HCT116 (cell line): Measurements from ENCODE around the gene CERS4. TPM values are rescaled to one million over a fixed set of nuclear protein-coding genes. Genes with fewer than 3 reads are reported as not detected.

Experiments used
- ATAC-seq: fragments of 200-7000 bp; cut with Tn5 transposase; 2 replicates; pipeline ENCODE4 v1.9.1; 2020; ENCODE audit warnings: mild to moderate bottlenecking, moderate library complexity
- BruUV-seq: library from RNA; stranded (reverse); fragments of 400-500 nt; replicated peaks from 2 replicates; lab custom pipeline; 2021; lab: Mats Ljungman, UMichigan
- CTCF ChIA-PET: fragments of 300-600 bp; sonication (Branson Sonifier 250); formaldehyde crosslinking; loops from one replicate; lab custom pipeline; 2021; ENCODE audit warnings: antibody characterized with exemption; lab: Charles Lee
- POLR2A ChIA-PET: fragments of 300-600, 350-600 bp; sonication (Branson Sonifier 250); formaldehyde crosslinking; loops from one replicate; lab custom pipeline; 2021; ENCODE audit warnings: antibody characterized with exemption; lab: Charles Lee
- RAD21 ChIA-PET, 2 experiments: fragments of 300-600 bp; sonication (Branson Sonifier 250); formaldehyde crosslinking; loops; one replicate each; lab custom pipeline; 2023; ENCODE audit warnings: low total read pairs in 2 of 2; ENCODE audit not compliant: uncharacterized antibody in 2 of 2, unreplicated experiment in 2 of 2, low non-redundant PET in 1 of 2; lab: Charles Lee
- DNase-seq: peaks from one replicate; pipeline ENCODE4 v3.0.0-alpha.2; 2010; ENCODE audit warnings: low read depth, low spot score
- H2AFZ ChIP-seq: fragments of 200-600 bp; shearing (Covaris generic), sonication (generic); 2 replicates; pipeline ENCODE4 v1.6.1; 2017; ENCODE audit warnings: low read depth, mixed run types, mixed read lengths, antibody characterized with exemption, low read length; ENCODE audit not compliant: poor library complexity, severe bottlenecking
- H3K27ac ChIP-seq: 2 replicates; pipeline ENCODE4 v1.5.1; 2012; ENCODE audit warnings: low read depth, low read length
- H3K27me3 ChIP-seq: fragments of 200-600 bp; sonication (generic); 2 replicates; pipeline ENCODE4 v1.6.1; 2016; ENCODE audit warnings: mixed run types, low read length, mixed read lengths; ENCODE audit not compliant: insufficient read depth
- H3K36me3 ChIP-seq, 2 experiments: fragments of 200-500 bp in 1 of 2; fragments of 200-600 bp in 1 of 2; sonication (Bioruptor generic) in 1 of 2; sonication (generic) in 1 of 2; 2 replicates each; pipeline versions ENCODE4 v1.5.1 to v1.6.1; 2014 to 2016; ENCODE audit warnings: low read length in 2 of 2, inconsistent platforms in 1 of 2, mixed read lengths in 1 of 2, mixed run types in 1 of 2; ENCODE audit not compliant: insufficient read depth in 2 of 2, control insufficient read depth in 1 of 2
- H3K4me1 ChIP-seq, 2 experiments: fragments of 200-600 bp in 1 of 2; sonication (generic) in 1 of 2; 2 replicates each; pipeline versions ENCODE4 v1.5.1 to v1.6.1; 2012 to 2017; ENCODE audit warnings: low read length in 2 of 2, inconsistent platforms in 1 of 2, mild to moderate bottlenecking in 1 of 2, mixed read lengths in 1 of 2, mixed run types in 1 of 2, moderate library complexity in 1 of 2; ENCODE audit not compliant: insufficient read depth in 2 of 2, control insufficient read depth in 1 of 2
- H3K4me2 ChIP-seq: fragments of 200-600 bp; sonication (generic); 2 replicates; pipeline ENCODE4 v1.6.1; 2017; ENCODE audit warnings: mixed run types, low read length, mixed read lengths
- H3K4me3 ChIP-seq, 2 experiments: fragments of 200-600 bp in 1 of 2; sonication (generic) in 1 of 2; replicated peaks in 1 of 2; 2 replicates each; pipeline ENCODE4 v1.5.1; 2011 to 2016; ENCODE audit warnings: low read length in 2 of 2, control low read depth in 1 of 2, low read depth in 1 of 2, mild to moderate bottlenecking in 1 of 2, mixed read lengths in 1 of 2, mixed run types in 1 of 2
- H3K79me2 ChIP-seq: fragments of 200-600 bp; sonication (generic); 2 replicates; pipeline ENCODE4 v1.6.1; 2017; ENCODE audit warnings: mild to moderate bottlenecking, mixed run types, low read length, moderate library complexity, mixed read lengths; ENCODE audit not compliant: insufficient read depth
- H3K9ac ChIP-seq: fragments of 200-600 bp; sonication (generic); 2 replicates; pipeline ENCODE4 v1.6.1; 2016; ENCODE audit warnings: low read length, mixed read lengths
- H3K9me2 ChIP-seq: fragments of 200-600 bp; sonication (generic), shearing (Covaris generic); 2 replicates; pipeline ENCODE4 v1.6.1; 2017; ENCODE audit warnings: mixed run types, mild to moderate bottlenecking, moderate library complexity; ENCODE audit not compliant: insufficient read depth
- H3K9me3 ChIP-seq, 2 experiments: fragments of 200-500 bp in 1 of 2; fragments of 200-600 bp in 1 of 2; sonication (Bioruptor generic) in 1 of 2; sonication (generic) in 1 of 2; 2 replicates each; pipeline ENCODE4 v1.6.1; 2014 to 2017; ENCODE audit warnings: low read length in 2 of 2, mixed read lengths in 2 of 2, inconsistent platforms in 1 of 2, low read depth in 1 of 2, mild to moderate bottlenecking in 1 of 2, mixed run types in 1 of 2, moderate library complexity in 1 of 2; ENCODE audit not compliant: control insufficient read depth in 1 of 2, insufficient read depth in 1 of 2
- H4K20me1 ChIP-seq: fragments of 200-600 bp; sonication (generic), shearing (Covaris generic); 2 replicates; pipeline ENCODE4 v1.6.1; 2017; ENCODE audit warnings: mixed run types, mild to moderate bottlenecking, moderate library complexity; ENCODE audit not compliant: insufficient read depth
- CBX3 ChIP-seq: IDR thresholded peaks from 2 replicates; pipeline ENCODE4 v1.6.1; 2012; ENCODE audit warnings: low read depth
- CEBPB ChIP-seq: IDR thresholded peaks from 2 replicates; pipeline ENCODE4 v1.6.1; 2012; ENCODE audit warnings: low read depth
- EGR1 ChIP-seq: IDR thresholded peaks from 2 replicates; pipeline ENCODE4 v1.6.1; 2012; ENCODE audit warnings: low read depth
- EZH2 ChIP-seq: fragments of 200-600 bp; sonication (generic); IDR thresholded peaks from 2 replicates; pipeline ENCODE4 v1.6.1; 2017; ENCODE audit warnings: antibody characterized with exemption, mixed run types
- EZH2phosphoT487 ChIP-seq: fragments of 200-600 bp; IDR thresholded peaks from 2 replicates; pipeline ENCODE4 v1.6.1; 2018; ENCODE audit warnings: antibody characterized with exemption, borderline replicate concordance
- FOSL1 ChIP-seq: IDR thresholded peaks from 2 replicates; pipeline ENCODE4 v1.6.1; 2012; ENCODE audit warnings: low read depth
- JUND ChIP-seq: IDR thresholded peaks from 2 replicates; pipeline ENCODE4 v1.6.1; 2012
- POLR2A ChIP-seq: IDR thresholded peaks from 2 replicates; pipeline ENCODE4 v1.7.0; 2011; ENCODE audit warnings: borderline replicate concordance; ENCODE audit not compliant: insufficient read depth, insufficient read length; ENCODE audit errors: extremely low read depth
- POLR2AphosphoS5 ChIP-seq: IDR thresholded peaks from 2 replicates; pipeline ENCODE4 v1.6.1; 2011; ENCODE audit warnings: mild to moderate bottlenecking, low read depth, low read length, moderate library complexity
- SIN3A ChIP-seq: IDR thresholded peaks from 2 replicates; pipeline ENCODE4 v1.6.1; 2012; ENCODE audit warnings: low read depth
- SP1 ChIP-seq: IDR thresholded peaks from 2 replicates; pipeline ENCODE4 v1.6.1; 2012; ENCODE audit warnings: low read depth
- SRF ChIP-seq: IDR thresholded peaks from 2 replicates; pipeline ENCODE4 v1.6.1; 2012; ENCODE audit warnings: low read depth
- TCF7L2 ChIP-seq: IDR thresholded peaks from 2 replicates; pipeline ENCODE4 v1.7.0; 2011; ENCODE audit warnings: borderline replicate concordance, inconsistent platforms; ENCODE audit not compliant: insufficient read depth, insufficient read length; ENCODE audit errors: extremely low read depth
- YY1 ChIP-seq: IDR thresholded peaks from 2 replicates; pipeline ENCODE4 v1.6.1; 2011; ENCODE audit warnings: low read length, low read depth, moderate library complexity, mild to moderate bottlenecking; ENCODE audit not compliant: insufficient replicate concordance; ENCODE audit errors: extremely low read depth
- ZFX ChIP-seq: fragments of 450-650 bp; IDR thresholded peaks from 2 replicates; pipeline ENCODE4 v1.6.1; 2017
- ZNF274 ChIP-seq: fragments of 200-500 bp; sonication (Bioruptor generic); IDR thresholded peaks from 2 replicates; pipeline ENCODE4 v1.6.1; 2014; ENCODE audit warnings: mild to moderate bottlenecking, low read depth, low read length, inconsistent platforms
- intact Hi-C: fragments of 100-400 bp; cut with micrococcal nuclease; formaldehyde crosslinking; loops from 2 replicates; pipeline ENCODE4 v1.10.0; 2022
- total RNA-seq: library from RNA; stranded (reverse); gene quantifications from one replicate; pipeline ENCODE4 v1.2.1, GENCODE V29; 2021; ENCODE audit not compliant: unreplicated experiment
- TF ChIP-seq, protein P1 (sequence below): IDR thresholded peaks from 2 replicates; pipeline ENCODE4 v1.6.1; 2012
- TF ChIP-seq, protein P2 (sequence below), 3 experiments: fragments of 200-600 bp in 1 of 3; sonication (generic) in 1 of 3; IDR thresholded peaks in 2 of 3; conservative IDR thresholded peaks in 1 of 3; 2 replicates each; pipeline ENCODE4 v1.5.1; 2012 to 2017; ENCODE audit warnings: low read depth in 2 of 3, low read length in 2 of 3, antibody characterized with exemption in 1 of 3, borderline replicate concordance in 1 of 3, control low read depth in 1 of 3, mild to moderate bottlenecking in 1 of 3, mixed read lengths in 1 of 3, mixed run types in 1 of 3, moderate library complexity in 1 of 3; ENCODE audit not compliant: insufficient read depth in 1 of 3
- TF ChIP-seq, protein P3 (sequence below): IDR thresholded peaks from 2 replicates; pipeline ENCODE4 v1.6.1; 2011; ENCODE audit warnings: mild to moderate bottlenecking, low read length, moderate library complexity; ENCODE audit not compliant: insufficient replicate concordance; ENCODE audit errors: extremely low read depth

CERS4 gene
- total RNA-seq, 1 experiment from 2014 or later: 26.0 TPM

DNA sequence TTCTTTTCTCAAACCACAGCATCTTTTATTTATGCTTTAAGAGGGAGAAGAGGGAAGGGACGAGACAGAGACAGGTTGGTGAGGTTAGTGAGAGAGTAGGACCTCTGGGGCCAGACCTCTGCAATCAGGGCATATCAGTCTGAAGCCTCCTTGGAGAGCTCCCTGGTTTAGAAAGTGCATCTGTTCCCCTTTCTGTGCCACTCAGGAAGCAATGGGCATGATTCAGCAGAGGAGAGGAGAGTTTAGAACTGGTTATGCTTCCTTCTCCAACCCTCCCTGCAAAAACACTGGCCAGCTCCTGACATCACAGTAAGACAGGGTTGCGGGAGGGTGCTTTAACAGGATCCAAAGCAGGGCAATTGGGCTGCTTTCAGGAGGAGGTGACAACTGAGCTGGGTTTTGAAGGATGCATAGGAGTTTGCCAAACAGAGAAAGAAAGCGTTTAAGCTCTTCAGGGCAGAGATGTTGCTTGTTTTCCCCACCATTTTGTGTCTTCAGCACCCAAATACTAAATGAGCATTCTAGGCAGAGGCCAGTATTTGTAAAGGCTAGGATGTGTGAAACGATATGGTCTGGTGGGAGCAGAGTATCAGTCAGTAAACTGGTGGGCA lies 33.1 kb downstream of the CERS4 start:
- H3K9ac ChIP-seq: no peak overlapping the region
- BruUV-seq: no TSS peak
- peaks cover 16% of the 10 kb centered on the region in 2 experiments for H3K4me1 ChIP-seq
- no peak for TF ChIP-seq CEBPB
- TF ChIP-seq, protein P1, sequence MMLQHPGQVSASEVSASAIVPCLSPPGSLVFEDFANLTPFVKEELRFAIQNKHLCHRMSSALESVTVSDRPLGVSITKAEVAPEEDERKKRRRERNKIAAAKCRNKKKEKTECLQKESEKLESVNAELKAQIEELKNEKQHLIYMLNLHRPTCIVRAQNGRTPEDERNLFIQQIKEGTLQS: no peak
- TF ChIP-seq EGR1: no peak
- no peak for TF ChIP-seq FOSL1
- no peak for TF ChIP-seq ZNF274
- no peak for TF ChIP-seq SP1
- TF ChIP-seq POLR2AphosphoS5: no peak
- TF ChIP-seq YY1: no peak
- TF ChIP-seq, protein P2, sequence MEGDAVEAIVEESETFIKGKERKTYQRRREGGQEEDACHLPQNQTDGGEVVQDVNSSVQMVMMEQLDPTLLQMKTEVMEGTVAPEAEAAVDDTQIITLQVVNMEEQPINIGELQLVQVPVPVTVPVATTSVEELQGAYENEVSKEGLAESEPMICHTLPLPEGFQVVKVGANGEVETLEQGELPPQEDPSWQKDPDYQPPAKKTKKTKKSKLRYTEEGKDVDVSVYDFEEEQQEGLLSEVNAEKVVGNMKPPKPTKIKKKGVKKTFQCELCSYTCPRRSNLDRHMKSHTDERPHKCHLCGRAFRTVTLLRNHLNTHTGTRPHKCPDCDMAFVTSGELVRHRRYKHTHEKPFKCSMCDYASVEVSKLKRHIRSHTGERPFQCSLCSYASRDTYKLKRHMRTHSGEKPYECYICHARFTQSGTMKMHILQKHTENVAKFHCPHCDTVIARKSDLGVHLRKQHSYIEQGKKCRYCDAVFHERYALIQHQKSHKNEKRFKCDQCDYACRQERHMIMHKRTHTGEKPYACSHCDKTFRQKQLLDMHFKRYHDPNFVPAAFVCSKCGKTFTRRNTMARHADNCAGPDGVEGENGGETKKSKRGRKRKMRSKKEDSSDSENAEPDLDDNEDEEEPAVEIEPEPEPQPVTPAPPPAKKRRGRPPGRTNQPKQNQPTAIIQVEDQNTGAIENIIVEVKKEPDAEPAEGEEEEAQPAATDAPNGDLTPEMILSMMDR (IDR thresholded peaks at IDR 0.05 in 2 of 3, conservative IDR thresholded peaks at IDR 0.05 in 1 of 3; ENCODE audit: borderline replicate concordance in 1 of 3, insufficient read depth in 1 of 3, low read depth in 2 of 3, low read length in 2 of 3): no peak
- TF ChIP-seq TCF7L2: no peak
- TF ChIP-seq EZH2phosphoT487: no peak
- no peak for TF ChIP-seq CBX3
- TF ChIP-seq, protein P3, sequence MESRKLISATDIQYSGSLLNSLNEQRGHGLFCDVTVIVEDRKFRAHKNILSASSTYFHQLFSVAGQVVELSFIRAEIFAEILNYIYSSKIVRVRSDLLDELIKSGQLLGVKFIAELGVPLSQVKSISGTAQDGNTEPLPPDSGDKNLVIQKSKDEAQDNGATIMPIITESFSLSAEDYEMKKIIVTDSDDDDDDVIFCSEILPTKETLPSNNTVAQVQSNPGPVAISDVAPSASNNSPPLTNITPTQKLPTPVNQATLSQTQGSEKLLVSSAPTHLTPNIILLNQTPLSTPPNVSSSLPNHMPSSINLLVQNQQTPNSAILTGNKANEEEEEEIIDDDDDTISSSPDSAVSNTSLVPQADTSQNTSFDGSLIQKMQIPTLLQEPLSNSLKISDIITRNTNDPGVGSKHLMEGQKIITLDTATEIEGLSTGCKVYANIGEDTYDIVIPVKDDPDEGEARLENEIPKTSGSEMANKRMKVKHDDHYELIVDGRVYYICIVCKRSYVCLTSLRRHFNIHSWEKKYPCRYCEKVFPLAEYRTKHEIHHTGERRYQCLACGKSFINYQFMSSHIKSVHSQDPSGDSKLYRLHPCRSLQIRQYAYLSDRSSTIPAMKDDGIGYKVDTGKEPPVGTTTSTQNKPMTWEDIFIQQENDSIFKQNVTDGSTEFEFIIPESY: no peak
- no peak for TF ChIP-seq SRF
- TF ChIP-seq JUND: no peak
- no peak for TF ChIP-seq POLR2A
- TF ChIP-seq SIN3A: no peak
- no peak for TF ChIP-seq ZFX
- no peak for TF ChIP-seq EZH2
- no peaks in the 10 kb centered on the region for H3K36me3 ChIP-seq
- H3K9me2 ChIP-seq: no peaks in the 10 kb centered on the region
- H3K4me2 ChIP-seq: no peak overlapping the region
- ChIA-PET POLR2A (no interaction called here), RAD21 (no interaction called here), CTCF (interaction anchor here (0.9 to 1.6 kb wide), 2 partner anchors 10 to 15 kb away, joined by 3 to 5 read pairs; no protein-coding TSS in a partner anchor)
- no peak for ATAC-seq
- no peak overlapping the region for H3K4me3 ChIP-seq
- DNase-seq: no peak
- no peak overlapping the region for H2AFZ ChIP-seq
- H3K27ac ChIP-seq: no peak overlapping the region
- no peaks in the 10 kb centered on the region for H3K27me3 ChIP-seq
- intact Hi-C loops: no loop called here
- no peaks in the 10 kb centered on the region for H3K79me2 ChIP-seq
- H4K20me1 ChIP-seq: no peaks in the 10 kb centered on the region
- H3K9me3 ChIP-seq: peaks cover 4 to 8% of the 10 kb centered on the region in 2 experiments; a peak in 2 of 4 replicates
